ENCODE measurements around the gene PTPRG.

GRCh38 chr3:62261736-62262135, 700.4 kb downstream of the PTPRG start:
- TF ChIP-seq EP300 (IDR thresholded peaks at IDR 0.05) (no peak), POLR2AphosphoS5 (IDR thresholded peaks at IDR 0.05) (no peak), CTCF (IDR thresholded peaks at IDR 0.05) (no peak)

Data from esophagus muscularis mucosa (tissue), 4 donors.